ENCODE results near the gene POLR3B.

GRCh38 chr12:106429043-106429552 is 71.5 kb downstream of the POLR3B start:
- TF ChIP-seq YY1 (IDR thresholded peaks at IDR 0.05; ENCODE audit: low read depth) (no peak), RAD21 (IDR thresholded peaks at IDR 0.05; ENCODE audit: low read depth) (no peak), EP300 (IDR thresholded peaks at IDR 0.05; ENCODE audit: borderline replicate concordance) (no peak), NFIC (IDR thresholded peaks at IDR 0.05) (no peak), MAX (IDR thresholded peaks at IDR 0.05) (no peak), TAF1 (IDR thresholded peaks at IDR 0.05; ENCODE audit: low read depth) (no peak), EGR1 (IDR thresholded peaks at IDR 0.05) (no peak), REST (IDR thresholded peaks at IDR 0.05; ENCODE audit: low read depth) (no peak), ZBTB7A (IDR thresholded peaks at IDR 0.05; ENCODE audit: low read depth) (no peak), CEBPB (IDR thresholded peaks at IDR 0.05) (no peak), FOXM1 (IDR thresholded peaks at IDR 0.05; ENCODE audit: borderline replicate concordance, low read depth) (no peak)
